Measurements from ENCODE around the gene RAMP2.
A peak's percentile ranks its signal among the peaks of the same experiment; 100 is the strongest.
"Not testable (repeated sequence)": the region's sequence is repeated elsewhere in the genome, so short reads cannot be mapped to it uniquely, and the experiment has no call there.

Gene RAMP2

GRCh38 chr17:42760652-42761581, at the start of gene RAMP2:
TSS of gene RAMP2 (plus strand) at chr17:42761227. CDS start at chr17:42761262, 35 bp downstream.
- DNase-seq = no peak

- DNase-seq = peak in 1 of 2 donors; percentile 67
These were observed 39.9 kb upstream of the RAMP2 start for GRCh38 chr17:42720996-42721583.

GRCh38 chr17:42723636-42724035, 37.4 kb upstream of the RAMP2 start:
- no peak for DNase-seq

GRCh38 chr17:42725143-42725542, 35.9 kb upstream of the RAMP2 start:
- no peak for DNase-seq

GRCh38 chr17:42740699-42741098, 20.3 kb upstream of the RAMP2 start:
- no peak for DNase-seq

- DNase-seq = not testable (repeated sequence)
These were observed 18.1 kb upstream of the RAMP2 start for GRCh38 chr17:42742916-42743315.

GRCh38 chr17:42743595-42744282, 17.3 kb upstream of the RAMP2 start:
- no peak for DNase-seq

- DNase-seq = peak in 1 of 2 donors; percentile 87
These were observed 16.7 kb upstream of the RAMP2 start for GRCh38 chr17:42744283-42744805.

GRCh38 chr17:42744806-42745617, 16.0 kb upstream of the RAMP2 start, which contains the start of gene EZH1:
TSS of gene EZH1 (minus strand) at chr17:42745040. CDS start at chr17:42728941, 16,099 bp downstream.
- DNase-seq = peak; percentile 69 to 87

- DNase-seq = no peak
These were observed 12.7 kb upstream of the RAMP2 start for GRCh38 chr17:42748202-42748907.

- DNase-seq = no peak
These were observed 11.9 kb upstream of the RAMP2 start for GRCh38 chr17:42748908-42749798.

GRCh38 chr17:42750739-42751344, 10.2 kb upstream of the RAMP2 start:
- DNase-seq = peak in 1 of 2 donors; percentile 34

- DNase-seq = no peak
These were observed 9.4 kb upstream of the RAMP2 start for GRCh38 chr17:42751628-42752027.

- DNase-seq = no peak
These were observed 6.2 kb upstream of the RAMP2 start for GRCh38 chr17:42754782-42755181.

- no peak for DNase-seq
These were observed 910 bp upstream of the RAMP2 start for GRCh38 chr17:42759982-42760651.

GRCh38 chr17:42761638-42762037, 611 bp downstream of the RAMP2 start:
- DNase-seq = no peak

GRCh38 chr17:42766124-42766523, 5.1 kb downstream of the RAMP2 start:
- DNase-seq = no peak

- no peak for DNase-seq
These were observed 6.5 kb downstream of the RAMP2 start for GRCh38 chr17:42767512-42767911.

- DNase-seq = not testable (repeated sequence)
These were observed 7.0 kb downstream of the RAMP2 start for GRCh38 chr17:42768006-42768405.
